ENCODE results near the gene PBXIP1.

Gene PBXIP1

DNA sequence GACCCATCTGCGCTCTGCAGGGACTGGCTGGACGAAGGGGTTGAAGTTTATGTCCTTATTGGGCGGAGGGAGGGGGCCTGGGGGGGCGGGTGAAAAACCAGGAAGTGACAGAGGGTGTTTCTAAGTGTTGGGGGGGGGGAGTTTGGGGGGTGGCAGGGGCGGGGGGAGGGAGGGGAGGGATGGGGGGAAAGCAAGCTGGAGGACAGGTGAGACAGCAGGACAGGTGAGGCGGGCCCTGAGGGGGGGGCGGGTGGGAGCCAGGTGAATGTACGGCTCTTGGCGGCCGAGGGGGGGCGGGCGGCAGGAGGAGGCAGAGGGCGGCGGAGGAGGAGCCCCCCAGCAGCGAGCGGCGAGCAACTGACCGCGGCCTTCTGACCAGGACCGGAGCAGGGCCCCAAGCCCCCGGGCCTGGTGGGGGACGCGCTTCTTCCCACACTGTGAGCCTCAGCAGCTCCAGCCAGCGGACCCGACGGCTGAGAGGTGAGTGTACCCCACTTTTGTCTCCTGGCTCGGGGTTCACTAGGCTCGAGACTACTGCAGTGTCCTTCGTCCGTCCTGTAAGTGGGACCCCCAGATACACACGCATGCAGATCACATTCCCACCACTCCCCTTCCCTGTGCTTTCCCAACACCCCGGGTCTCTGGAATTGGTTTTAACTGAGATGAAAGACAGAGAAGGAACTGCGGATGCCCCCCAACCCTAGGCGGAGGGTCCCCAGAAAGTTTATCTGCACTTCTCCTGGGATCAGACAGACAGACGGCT, 46.7 kb upstream of the PBXIP1 start, which contains the start of gene ZBTB7B:
Gene ZBTB7B (plus strand): TSS at position 339 of the 763 bp plus-strand sequence. CDS start 11,859 bp downstream, outside the sequence.
- peak; percentile 21 for DNase-seq (ENCODE audit: low read depth)
- TF ChIP-seq, protein P1, sequence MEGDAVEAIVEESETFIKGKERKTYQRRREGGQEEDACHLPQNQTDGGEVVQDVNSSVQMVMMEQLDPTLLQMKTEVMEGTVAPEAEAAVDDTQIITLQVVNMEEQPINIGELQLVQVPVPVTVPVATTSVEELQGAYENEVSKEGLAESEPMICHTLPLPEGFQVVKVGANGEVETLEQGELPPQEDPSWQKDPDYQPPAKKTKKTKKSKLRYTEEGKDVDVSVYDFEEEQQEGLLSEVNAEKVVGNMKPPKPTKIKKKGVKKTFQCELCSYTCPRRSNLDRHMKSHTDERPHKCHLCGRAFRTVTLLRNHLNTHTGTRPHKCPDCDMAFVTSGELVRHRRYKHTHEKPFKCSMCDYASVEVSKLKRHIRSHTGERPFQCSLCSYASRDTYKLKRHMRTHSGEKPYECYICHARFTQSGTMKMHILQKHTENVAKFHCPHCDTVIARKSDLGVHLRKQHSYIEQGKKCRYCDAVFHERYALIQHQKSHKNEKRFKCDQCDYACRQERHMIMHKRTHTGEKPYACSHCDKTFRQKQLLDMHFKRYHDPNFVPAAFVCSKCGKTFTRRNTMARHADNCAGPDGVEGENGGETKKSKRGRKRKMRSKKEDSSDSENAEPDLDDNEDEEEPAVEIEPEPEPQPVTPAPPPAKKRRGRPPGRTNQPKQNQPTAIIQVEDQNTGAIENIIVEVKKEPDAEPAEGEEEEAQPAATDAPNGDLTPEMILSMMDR (conservative IDR thresholded peaks at IDR 0.05; ENCODE audit: low read depth, low read length), result no peak
- peak within 1 kb of the TSS; percentile 86 for H3K4me3 ChIP-seq (ENCODE audit: low read depth, low read length)

DNA sequence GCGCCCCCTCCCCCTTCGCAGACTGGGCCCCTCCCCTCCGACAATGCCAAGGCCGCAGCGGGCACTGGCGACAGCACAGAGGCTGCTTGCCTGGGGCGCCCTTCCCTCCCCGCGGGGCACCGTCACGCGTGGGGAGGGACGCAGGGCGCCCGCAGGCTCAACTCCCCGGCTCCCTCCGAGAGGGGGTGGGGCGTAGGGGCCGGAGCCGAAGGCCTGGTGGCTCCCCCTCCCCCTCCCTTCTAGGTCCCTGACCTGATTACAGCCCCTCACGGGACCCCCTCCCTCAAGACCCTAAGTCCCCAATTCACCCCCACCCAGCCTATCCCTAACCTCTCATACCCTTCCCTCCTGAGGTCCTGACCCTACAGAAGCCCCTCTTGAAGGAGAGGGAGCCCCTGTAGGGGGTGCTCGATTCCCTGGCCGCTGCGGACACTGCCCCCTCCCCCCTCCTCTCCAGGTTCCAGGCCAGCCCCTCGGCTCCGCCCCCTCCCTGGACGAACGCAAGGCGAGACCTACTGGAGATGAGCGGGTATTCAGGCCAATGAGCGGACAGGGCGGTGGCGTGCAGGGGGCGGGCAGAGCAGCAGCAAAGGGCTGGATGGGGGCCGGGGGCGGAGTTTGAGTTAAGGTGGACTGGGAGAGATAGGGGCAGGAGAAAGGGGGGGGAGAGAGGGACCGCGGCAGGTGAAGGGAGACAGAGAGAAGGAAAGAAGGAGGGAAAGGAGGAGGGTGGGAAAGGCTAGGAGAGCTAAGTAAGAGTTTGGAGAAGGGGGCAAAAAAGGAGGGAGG, 46.0 kb upstream of the PBXIP1 start:
- TF ChIP-seq, protein P1 (conservative IDR thresholded peaks at IDR 0.05; ENCODE audit: low read depth, low read length), result peak; percentile 69
- H3K4me3 ChIP-seq (ENCODE audit: low read depth, low read length), result peak overlapping the region; percentile 86

DNA sequence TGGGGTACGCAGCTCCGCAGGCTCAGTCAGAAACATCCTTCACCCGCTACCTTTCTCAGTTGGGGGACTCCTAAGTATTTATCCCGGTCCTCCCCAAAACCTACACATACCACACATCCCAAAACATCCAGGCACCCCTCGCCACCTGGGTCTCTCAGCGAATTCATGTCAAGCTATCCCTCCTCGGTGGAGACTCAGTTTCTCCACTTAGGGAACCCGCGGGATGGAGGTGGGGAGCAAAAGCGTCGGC, 45.5 kb upstream of the PBXIP1 start:
- peak overlapping the region; percentile 78 for H3K4me3 ChIP-seq (ENCODE audit: low read depth, low read length)
- TF ChIP-seq, protein P1 (conservative IDR thresholded peaks at IDR 0.05; ENCODE audit: low read depth, low read length), result no peak
- DNase-seq (ENCODE audit: low read depth), result no peak

More for the DNA sequence above, 46.0 kb upstream of the PBXIP1 start:
- DNase-seq (ENCODE audit: low read depth), result peak; percentile 99

DNA sequence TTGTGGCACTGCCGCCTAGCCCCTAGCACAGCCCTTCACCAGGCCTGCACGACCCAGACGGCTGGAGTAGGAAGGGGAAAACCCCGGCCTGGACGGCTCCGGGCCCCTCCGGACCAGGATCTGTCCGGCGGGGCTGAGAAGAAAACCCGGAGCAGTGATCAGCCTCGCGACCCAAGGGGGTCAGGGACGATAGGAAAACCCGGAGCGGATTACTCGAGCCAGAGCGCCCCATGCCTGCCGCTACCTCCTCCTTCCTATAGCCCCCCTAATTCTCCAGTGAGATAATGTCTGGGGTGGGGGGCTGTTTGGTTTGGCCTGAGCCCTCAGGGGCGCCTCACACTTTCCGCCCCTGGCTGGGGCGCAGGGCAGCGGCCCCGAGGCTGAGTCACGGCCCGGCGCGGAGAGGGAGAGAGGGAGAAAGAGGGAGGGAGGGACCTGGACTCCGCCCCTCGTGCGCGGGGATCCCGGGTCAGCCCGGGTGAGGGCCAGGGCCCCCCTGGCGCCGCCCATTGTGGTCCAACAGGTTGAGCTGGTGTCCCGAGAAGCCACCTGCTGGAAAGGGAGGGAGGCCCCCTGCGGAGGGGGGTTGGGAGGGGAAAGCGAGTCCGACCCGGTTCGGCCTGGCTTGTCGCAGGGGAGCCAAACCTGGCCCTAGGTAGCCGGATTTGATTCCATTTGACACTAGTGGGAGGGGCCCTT, 45.0 kb upstream of the PBXIP1 start:
- TF ChIP-seq, protein P1 (conservative IDR thresholded peaks at IDR 0.05; ENCODE audit: low read depth, low read length), result no peak
- peak; percentile 88 for DNase-seq (ENCODE audit: low read depth)
- peak overlapping the region; percentile 78 for H3K4me3 ChIP-seq (ENCODE audit: low read depth, low read length)

DNA sequence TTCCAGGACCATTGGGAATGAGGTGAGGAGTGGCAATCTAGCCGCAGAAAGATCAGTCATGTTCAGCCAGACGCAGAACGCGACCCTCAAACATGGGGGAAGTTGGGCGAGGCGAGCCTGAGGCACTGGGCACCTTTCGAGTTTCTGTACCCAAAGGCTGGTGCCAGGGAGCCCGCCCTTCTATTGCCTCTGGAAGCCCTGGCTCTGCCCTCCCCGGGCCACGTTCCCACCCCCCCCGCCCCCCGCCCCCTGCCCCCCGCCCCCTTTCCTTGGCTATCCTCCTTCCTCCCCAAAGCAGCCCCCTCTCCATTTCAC, 44.5 kb upstream of the PBXIP1 start:
- DNase-seq (ENCODE audit: low read depth), result no peak
- peak overlapping the region; percentile 78 for H3K4me3 ChIP-seq (ENCODE audit: low read depth, low read length)
- TF ChIP-seq, protein P1 (conservative IDR thresholded peaks at IDR 0.05; ENCODE audit: low read depth, low read length), result no peak

DNA sequence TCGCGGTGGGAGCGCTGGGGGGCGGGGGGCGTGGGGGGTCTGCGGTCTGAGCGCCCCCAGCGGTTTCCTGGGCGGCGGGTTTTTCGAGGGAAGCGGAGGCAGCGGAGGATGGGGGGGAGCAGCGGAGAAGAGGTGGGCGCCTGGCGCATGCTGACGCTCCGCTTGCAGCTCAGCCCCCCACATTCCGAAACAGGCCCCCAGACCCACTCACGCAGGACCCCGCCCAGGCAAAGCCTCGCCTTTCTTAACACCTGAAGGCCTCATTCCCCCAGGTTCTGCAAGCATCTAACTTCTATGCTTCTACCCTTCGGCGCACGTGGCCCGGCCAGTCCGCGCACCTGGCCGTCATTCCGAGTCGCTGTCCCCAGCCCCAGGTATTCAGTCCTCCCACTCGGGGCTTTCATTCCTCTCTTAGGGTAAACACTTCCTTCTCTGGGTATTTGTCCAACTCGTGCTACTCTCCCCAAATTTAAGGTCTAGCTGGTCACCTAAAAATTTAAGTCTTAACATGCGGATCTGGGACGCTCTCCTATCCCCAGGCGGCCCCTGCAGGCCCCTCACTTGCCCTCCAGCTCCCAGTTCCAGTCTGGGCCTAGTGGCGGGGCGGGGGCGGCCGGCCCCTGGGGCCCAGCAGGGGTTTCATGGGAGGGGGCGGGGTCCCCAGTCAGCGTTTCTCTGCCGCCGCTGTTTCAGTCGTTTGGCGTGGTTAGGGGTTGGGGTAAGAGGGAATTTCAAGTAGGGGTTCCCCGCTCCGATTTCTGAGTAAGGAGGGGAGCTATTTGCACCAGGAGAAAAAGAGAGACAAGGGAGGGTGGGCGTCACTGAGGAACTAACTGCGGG, 43.9 kb upstream of the PBXIP1 start:
- TF ChIP-seq, protein P1 (conservative IDR thresholded peaks at IDR 0.05; ENCODE audit: low read depth, low read length), result no peak
- peak overlapping the region; percentile 78 for H3K4me3 ChIP-seq (ENCODE audit: low read depth, low read length)
- DNase-seq (ENCODE audit: low read depth), result no peak
